H1 (cell line): Measurements from ENCODE around the gene APC2. TPM values are rescaled to one million over a fixed set of nuclear protein-coding genes. Genes with fewer than 3 reads are reported as not detected.

Experiments used
- CHD7 ChIP-seq: fragments of 300-600 bp; sonication (generic); IDR thresholded peaks from 2 replicates; pipeline ENCODE4 v1.7.1; 2012; ENCODE audit warnings: low read length, moderate library complexity, mild to moderate bottlenecking, inconsistent platforms; ENCODE audit not compliant: insufficient replicate concordance
- polyA plus RNA-seq, 7 experiments: library from polyadenylated mRNA; depleted of rRNA in 3 of 7; stranded (reverse) in 5 of 7; unstranded in 2 of 7; fragments of >200 nt in 5 of 7; fragments of 200-250 nt in 2 of 7; gene quantifications; 1 replicate in 5 of 7; 2 replicates in 1 of 7; 4 replicates in 1 of 7; pipeline versions ENCODE4 v1.2.1 to v1.2.3, GENCODE V29; 2011 to 2013; ENCODE audit warnings: missing spikeins in 2 of 7, mixed read lengths in 2 of 7
- total RNA-seq: library from RNA; stranded (reverse); fragmentation: NEBNext Ultra II Directional; extraction: Animal tissue kit (Norgen Biotek cat#: 25700); gene quantifications from 2 replicates; pipeline ENCODE4 v1.2.1, GENCODE V29; 2021

Gene APC2
- total and polyA plus RNA-seq, 2 of the 8 experiments (the other 6 are each of a cell fraction or from before 2014, with no cell fraction given), result 1.3 to 4.1 TPM

GRCh38 chr19:1467215-1467489 is 17.2 kb downstream of the APC2 start (continued):
- no peak for TF ChIP-seq CHD7
